ENCODE results near the gene CRTC1.

- no peak for TF ChIP-seq CTCF (IDR thresholded peaks at IDR 0.05 in 4 of 5, conservative IDR thresholded peaks at IDR 0.05 in 1 of 5)
- no peak for TF ChIP-seq POLR2A (IDR thresholded peaks at IDR 0.05)
Measured at GRCh38 chr19:18650021-18650390, 33.5 kb upstream of the CRTC1 start.
